ENCODE measurements around the gene NABP1. TPM values are rescaled to one million over a fixed set of nuclear protein-coding genes. Genes with fewer than 3 reads are reported as not detected.

Gene NABP1
- polyA plus RNA-seq, 1 experiment, result 204 TPM

DNA sequence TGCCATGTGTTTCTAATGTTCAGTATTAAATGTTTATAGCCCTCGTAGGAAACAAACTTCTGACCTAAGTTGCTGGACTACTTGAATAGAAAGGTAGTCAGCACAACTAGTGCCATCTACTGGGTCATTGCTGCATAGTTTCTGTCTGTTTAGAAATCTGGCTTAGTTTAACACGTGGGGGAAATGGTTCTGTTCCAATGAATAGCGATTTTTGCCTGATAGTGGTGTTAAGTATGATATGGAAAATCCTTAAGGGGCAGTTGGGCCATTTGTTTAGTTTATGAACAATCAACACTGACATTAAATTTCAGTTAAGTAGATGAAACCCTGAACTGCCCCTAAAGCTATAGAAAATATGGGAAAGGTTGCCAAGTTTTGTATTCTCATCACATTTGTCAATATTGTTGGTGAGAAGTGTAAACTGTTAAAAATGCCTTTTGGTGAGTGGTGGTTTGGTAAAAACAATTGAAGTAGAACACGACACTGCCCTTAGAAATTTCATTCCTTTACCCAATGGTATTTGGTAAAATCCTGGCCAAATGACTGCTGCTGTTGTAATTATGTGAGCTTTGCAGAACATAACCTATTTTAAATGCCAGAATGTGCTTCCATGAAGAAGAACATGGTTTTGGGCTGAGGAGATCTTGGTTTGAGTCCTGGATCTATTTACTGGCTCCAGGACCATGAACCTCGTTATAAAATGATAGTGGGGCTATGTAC is 13.2 kb downstream of the NABP1 start:
- no peak overlapping the region for H3K4me3 ChIP-seq (ENCODE audit: low read depth, low read length)
- ChIA-PET POLR2A (interaction anchor here (1.7 kb wide), 1 partner anchor 13 kb away, joined by 16 read pairs; the partner anchor contains the start of gene NABP1), CTCF (interaction anchor here (0.9 to 2.1 kb wide), 10 partner anchors 9 to 152 kb away, joined by 3 to 22 read pairs (median 4); no protein-coding TSS in a partner anchor)
- TF ChIP-seq, protein P1, sequence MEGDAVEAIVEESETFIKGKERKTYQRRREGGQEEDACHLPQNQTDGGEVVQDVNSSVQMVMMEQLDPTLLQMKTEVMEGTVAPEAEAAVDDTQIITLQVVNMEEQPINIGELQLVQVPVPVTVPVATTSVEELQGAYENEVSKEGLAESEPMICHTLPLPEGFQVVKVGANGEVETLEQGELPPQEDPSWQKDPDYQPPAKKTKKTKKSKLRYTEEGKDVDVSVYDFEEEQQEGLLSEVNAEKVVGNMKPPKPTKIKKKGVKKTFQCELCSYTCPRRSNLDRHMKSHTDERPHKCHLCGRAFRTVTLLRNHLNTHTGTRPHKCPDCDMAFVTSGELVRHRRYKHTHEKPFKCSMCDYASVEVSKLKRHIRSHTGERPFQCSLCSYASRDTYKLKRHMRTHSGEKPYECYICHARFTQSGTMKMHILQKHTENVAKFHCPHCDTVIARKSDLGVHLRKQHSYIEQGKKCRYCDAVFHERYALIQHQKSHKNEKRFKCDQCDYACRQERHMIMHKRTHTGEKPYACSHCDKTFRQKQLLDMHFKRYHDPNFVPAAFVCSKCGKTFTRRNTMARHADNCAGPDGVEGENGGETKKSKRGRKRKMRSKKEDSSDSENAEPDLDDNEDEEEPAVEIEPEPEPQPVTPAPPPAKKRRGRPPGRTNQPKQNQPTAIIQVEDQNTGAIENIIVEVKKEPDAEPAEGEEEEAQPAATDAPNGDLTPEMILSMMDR (IDR thresholded peaks at IDR 0.05; ENCODE audit: low read depth, low read length), result peak; percentile 82
- no peaks in the 10 kb centered on the region for H3K27me3 ChIP-seq (ENCODE audit: control insufficient read depth, insufficient read depth, low read length)
- DNase-seq (ENCODE audit: low read depth, low spot score), result peak; percentile 49
- H3K9me3 ChIP-seq (ENCODE audit: control insufficient read depth, insufficient read depth, low read length), result no peaks in the 10 kb centered on the region
- H3K27ac ChIP-seq (ENCODE audit: low read depth, low read length), result no peak overlapping the region

DNA sequence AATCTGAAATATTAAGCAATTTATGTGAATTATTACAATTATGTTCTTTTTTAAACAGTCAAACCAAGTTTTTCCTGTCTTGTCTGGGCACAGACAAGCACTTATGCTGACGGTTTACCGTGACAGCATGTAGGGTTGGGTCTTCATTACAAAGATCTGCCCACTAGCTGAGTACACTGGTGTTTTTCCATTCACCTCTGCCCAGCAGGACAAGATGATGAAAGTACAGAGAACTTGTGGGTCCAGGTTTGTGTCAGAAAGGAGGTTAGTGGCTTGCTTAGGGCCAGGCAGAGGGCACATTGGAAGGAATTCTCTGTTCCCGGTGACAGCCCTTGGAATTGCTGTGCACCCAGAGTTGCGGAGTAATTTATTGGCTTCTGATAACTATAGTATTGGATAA is 14.0 kb downstream of the NABP1 start:
- ChIA-PET POLR2A (interaction anchor here (1.4 to 1.7 kb wide), 2 partner anchors 14 to 110 kb away, joined by 3 to 16 read pairs; partner anchors contain the start of gene NABP1), CTCF (interaction anchor here (0.9 to 2.1 kb wide), 10 partner anchors 9 to 153 kb away, joined by 3 to 22 read pairs (median 4); no protein-coding TSS in a partner anchor)
- Histone ChIP-seq H3K27ac (ENCODE audit: low read depth, low read length) (no peak overlapping the region), H3K9me3 (ENCODE audit: control insufficient read depth, insufficient read depth, low read length) (no peaks in the 10 kb centered on the region), H3K4me3 (ENCODE audit: low read depth, low read length) (no peak overlapping the region), H3K27me3 (ENCODE audit: control insufficient read depth, insufficient read depth, low read length) (no peaks in the 10 kb centered on the region)
- no peak for DNase-seq (ENCODE audit: low read depth, low spot score)
- TF ChIP-seq, protein P1 (IDR thresholded peaks at IDR 0.05; ENCODE audit: low read depth, low read length), result no peak

DNA sequence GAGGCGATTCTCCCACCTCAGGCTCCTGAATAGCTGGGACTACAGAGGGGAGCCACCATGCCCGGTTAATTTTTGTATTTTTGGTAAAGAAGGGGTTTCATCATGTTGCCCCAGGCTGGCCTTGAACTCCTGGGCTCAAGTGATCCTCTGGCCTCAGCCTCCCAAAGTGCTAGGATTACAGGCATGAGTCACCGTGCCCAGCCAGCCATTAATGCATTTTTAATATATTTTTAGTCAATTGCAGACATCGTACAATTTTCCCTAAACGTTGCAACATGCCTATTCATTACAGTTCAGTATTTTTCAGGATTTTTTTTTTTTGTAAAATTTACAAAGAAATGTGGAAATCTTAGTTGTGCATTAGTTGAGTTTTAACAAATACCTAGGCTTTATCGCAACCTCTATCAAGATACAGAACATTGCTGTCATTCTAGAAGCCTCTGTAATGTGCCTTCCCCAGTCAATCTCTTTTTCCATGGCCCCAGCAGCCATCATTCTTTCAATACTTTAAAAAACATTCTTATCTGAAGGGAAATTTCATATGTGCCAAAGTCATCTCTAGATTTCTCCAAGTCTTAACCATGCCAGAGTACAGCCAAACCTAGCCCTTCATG is 14.7 kb downstream of the NABP1 start:
- H3K27me3 ChIP-seq (ENCODE audit: control insufficient read depth, insufficient read depth, low read length), result no peaks in the 10 kb centered on the region
- no peak overlapping the region for H3K27ac ChIP-seq (ENCODE audit: low read depth, low read length)
- ChIA-PET CTCF (interaction anchor here (1.9 to 2.1 kb wide), 2 partner anchors 121 to 126 kb away, joined by 5 to 22 read pairs; no protein-coding TSS in a partner anchor), POLR2A (interaction anchor here (1.4 to 1.7 kb wide), 2 partner anchors 15 to 111 kb away, joined by 3 to 16 read pairs; partner anchors contain the start of gene NABP1)
- TF ChIP-seq, protein P1 (IDR thresholded peaks at IDR 0.05; ENCODE audit: low read depth, low read length), result no peak
- no peak overlapping the region for H3K4me3 ChIP-seq (ENCODE audit: low read depth, low read length)
- no peak for DNase-seq (ENCODE audit: low read depth, low spot score)
- H3K9me3 ChIP-seq (ENCODE audit: control insufficient read depth, insufficient read depth, low read length), result no peaks in the 10 kb centered on the region

DNA sequence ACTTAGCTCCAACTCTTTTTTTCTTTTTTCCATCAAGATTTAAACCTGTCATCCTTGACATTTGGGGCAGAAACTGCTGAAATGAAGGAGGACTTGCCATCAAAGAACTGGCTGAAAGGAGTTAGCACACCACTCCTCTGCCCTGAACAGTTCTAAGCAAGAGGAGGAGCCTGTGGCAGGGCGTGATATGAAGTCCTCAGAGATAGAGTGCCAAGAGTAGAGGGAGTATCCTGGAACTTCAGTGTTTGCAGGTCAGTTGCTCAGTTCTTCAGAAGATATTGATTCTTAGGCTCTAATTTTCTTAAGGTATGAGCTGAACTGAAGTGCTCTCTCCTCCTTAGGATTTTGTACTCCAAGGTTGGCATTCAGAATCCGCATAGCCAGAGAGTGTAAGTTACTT is 15.2 kb downstream of the NABP1 start:
- Histone ChIP-seq H3K27ac (ENCODE audit: low read depth, low read length) (no peak overlapping the region), H3K27me3 (ENCODE audit: control insufficient read depth, insufficient read depth, low read length) (no peaks in the 10 kb centered on the region), H3K9me3 (ENCODE audit: control insufficient read depth, insufficient read depth, low read length) (no peaks in the 10 kb centered on the region), H3K4me3 (ENCODE audit: low read depth, low read length) (no peak overlapping the region)
- ChIA-PET POLR2A (interaction anchor here (1.4 kb wide), 1 partner anchor 111 kb away, joined by 3 read pairs; no protein-coding TSS in a partner anchor), CTCF (interaction anchor here (0.6 kb wide), 1 partner anchor 127 kb away, joined by 3 read pairs; no protein-coding TSS in a partner anchor)
- no peak for DNase-seq (ENCODE audit: low read depth, low spot score)
- TF ChIP-seq, protein P1 (IDR thresholded peaks at IDR 0.05; ENCODE audit: low read depth, low read length), result no peak
